HepG2 (cell line): ENCODE measurements around the gene BAHCC1. TPM values are rescaled to one million over a fixed set of nuclear protein-coding genes. Genes with fewer than 3 reads are reported as not detected.

ENCODE experiments used
- ELF3 ChIP-seq: IDR thresholded peaks from 2 replicates; pipeline ENCODE4 v1.6.1; 2016; ENCODE audit warnings: missing genetic modification reagents, missing compliant biosample characterization
- FOXM1 ChIP-seq: sonication (generic); formaldehyde crosslinking; IDR thresholded peaks from 2 replicates; pipeline ENCODE4 v1.5.0; 2020; ENCODE audit warnings: missing genetic modification reagents
- HMG20A ChIP-seq: IDR thresholded peaks from 2 replicates; pipeline ENCODE4 v1.6.1; 2016; ENCODE audit warnings: borderline replicate concordance
- KMT2B ChIP-seq: IDR thresholded peaks from 2 replicates; pipeline ENCODE4 v1.6.1; 2016; ENCODE audit warnings: missing genetic modification reagents, missing compliant biosample characterization
- NCOR1 ChIP-seq: fragments of 200-600 bp; sonication (generic); IDR thresholded peaks from 2 replicates; pipeline ENCODE4 v1.7.0; 2017; ENCODE audit warnings: antibody characterized with exemption, low read length, borderline replicate concordance
- POLR2G ChIP-seq: fragments of 200-400 bp; formaldehyde crosslinking; IDR thresholded peaks from 2 replicates; pipeline ENCODE4 v1.6.1; 2018; ENCODE audit warnings: mild to moderate bottlenecking, low read depth, low read length, moderate library complexity
- SIN3A ChIP-seq: IDR thresholded peaks from 2 replicates; pipeline ENCODE4 v1.6.1; 2011; ENCODE audit warnings: low read depth, mild to moderate bottlenecking, control low read depth, low read length, borderline replicate concordance
- SOX13 ChIP-seq, 3 experiments: fragments of 450-650 bp in 1 of 3; sonication (generic) in 1 of 3; formaldehyde crosslinking in 1 of 3; IDR thresholded peaks in 2 of 3; conservative IDR thresholded peaks in 1 of 3; 2 replicates each; pipeline versions ENCODE4 v1.5.0 to v1.6.1; 2016 to 2020; ENCODE audit warnings: antibody characterized with exemption in 1 of 3, mild to moderate bottlenecking in 1 of 3, missing compliant biosample characterization in 1 of 3, missing genetic modification reagents in 1 of 3, moderate library complexity in 1 of 3
- UBTF ChIP-seq: sonication (generic); formaldehyde crosslinking; IDR thresholded peaks from 2 replicates; pipeline ENCODE4 v1.4.0; 2020; ENCODE audit warnings: mild to moderate bottlenecking, missing genetic modification reagents
- ZMYM4 ChIP-seq: sonication (generic); formaldehyde crosslinking; IDR thresholded peaks from 2 replicates; pipeline ENCODE4 v1.8.1; 2023; ENCODE audit warnings: mild to moderate bottlenecking, missing genetic modification reagents
- ZNF18 ChIP-seq: sonication (generic); formaldehyde crosslinking; IDR thresholded peaks from 2 replicates; pipeline ENCODE4 v1.8.0; 2022; ENCODE audit warnings: mild to moderate bottlenecking, missing genetic modification reagents; ENCODE audit not compliant: insufficient replicate concordance
- ZNF335 ChIP-seq: sonication (generic); formaldehyde crosslinking; IDR thresholded peaks from 2 replicates; pipeline ENCODE4 v1.4.0; 2020; ENCODE audit warnings: missing genetic modification reagents
- ZNF33B ChIP-seq: sonication (generic); formaldehyde crosslinking; IDR thresholded peaks from 2 replicates; pipeline ENCODE4 v1.5.1; 2020; ENCODE audit warnings: mild to moderate bottlenecking, missing genetic modification reagents
- ZNF574 ChIP-seq: sonication (generic); formaldehyde crosslinking; IDR thresholded peaks from 2 replicates; pipeline ENCODE4 v1.4.0; 2020; ENCODE audit warnings: missing genetic modification reagents
- ZNF691 ChIP-seq: sonication (generic); formaldehyde crosslinking; IDR thresholded peaks from 2 replicates; pipeline ENCODE4 v1.4.0; 2020; ENCODE audit warnings: missing genetic modification reagents, low read depth, mild to moderate bottlenecking, borderline replicate concordance
- ZNF703 ChIP-seq: sonication (generic); formaldehyde crosslinking; IDR thresholded peaks from 2 replicates; pipeline ENCODE4 v1.5.1; 2020; ENCODE audit warnings: missing genetic modification reagents, mild to moderate bottlenecking, moderate library complexity, borderline replicate concordance
- polyA plus RNA-seq, 8 experiments: library from polyadenylated mRNA; depleted of rRNA in 3 of 8; stranded (reverse) in 7 of 8; unstranded in 1 of 8; fragments of >200 nt; fragmentation: Illumina TruSeq in 4 of 8; extraction: Trizol in 4 of 8; gene quantifications; 2 replicates each; pipeline versions ENCODE4 v1.2.1 to v1.2.3, GENCODE V29; 2011 to 2016; ENCODE audit warnings: low read depth in 4 of 8, missing spikeins in 1 of 8, mixed read lengths in 1 of 8; ENCODE audit not compliant: insufficient read depth in 1 of 8
- total RNA-seq, 5 experiments: library from RNA; depleted of rRNA; stranded (reverse); fragments of >200 nt; fragmentation: Illumina TruSeq; extraction: Trizol; gene quantifications; 2 replicates each; pipeline ENCODE4 v1.2.3, GENCODE V29; 2016; ENCODE audit warnings: low read depth in 1 of 5

BAHCC1 gene
- total and polyA plus RNA-seq, 2 of the 13 experiments (the other 11 are each of a cell fraction or from before 2014, with no cell fraction given), result 1.4 to 1.7 TPM

- TF ChIP-seq POLR2G (peak; percentile 48), ZNF574 (peak; percentile 49; the same call in 1 of the 2 replicates), ZNF335 (CRISPR knock-in tag) (no peak), NCOR1 (no peak), ZNF33B (CRISPR knock-in tag) (no peak), SOX13 (IDR thresholded peaks at IDR 0.05) (no peak), SOX13 (CRISPR knock-in tag; conservative IDR thresholded peaks at IDR 0.05 in 1 of 2, IDR thresholded peaks at IDR 0.05 in 1 of 2) (peak in 1 of 2 experiments; percentile 26; a peak in 1 of 4 replicates), KMT2B (CRISPR knock-in tag) (peak; percentile 18; the same call in 1 of the 2 replicates), HMG20A (CRISPR knock-in tag) (peak; percentile 13; the same call in 1 of the 2 replicates), ZMYM4 (CRISPR knock-in tag) (no peak), ZNF703 (CRISPR knock-in tag) (no peak), SIN3A (peak; percentile 27; the same call in 1 of the 2 replicates), UBTF (CRISPR knock-in tag) (peak; percentile 34; the same call in 1 of the 2 replicates), FOXM1 (CRISPR knock-in tag) (no peak), ZNF691 (0 out of 2 replicates have a peak, but pooled peaks have one; percentile 31), ELF3 (peak; percentile 76), ZNF18 (CRISPR knock-in tag) (no peak)
Measured at GRCh38 chr17:81349397-81350319, 45.6 kb upstream of the BAHCC1 start (continued).
